ENCODE results near the gene H3-3A.
A peak's percentile ranks its signal among the peaks of the same experiment; 100 is the strongest.

H3-3A gene

GRCh38 chr1:226038661-226039060 is 23.9 kb upstream of the H3-3A start:
- H3K9me3 Mint-ChIP-seq = no peaks in the 10 kb centered on the region
- no peaks in the 10 kb centered on the region for H3K4me1 Mint-ChIP-seq (ENCODE audit: low read depth)
- no peaks in the 10 kb centered on the region for H3K36me3 Mint-ChIP-seq (ENCODE audit: low read depth)
- H3K4me3 Mint-ChIP-seq = no peak overlapping the region
- DNase-seq (ENCODE audit: low spot score) = no peak
- H3K27me3 Mint-ChIP-seq (ENCODE audit: low read depth) = peaks cover 5% of the 10 kb centered on the region
- H3K27ac Mint-ChIP-seq = no peak overlapping the region

GRCh38 chr1:226041419-226041818 is 21.1 kb upstream of the H3-3A start:
- Mint-ChIP-seq H3K4me1 (ENCODE audit: low read depth) (no peaks in the 10 kb centered on the region), H3K4me3 (no peak overlapping the region), H3K9me3 (no peaks in the 10 kb centered on the region), H3K36me3 (ENCODE audit: low read depth) (no peaks in the 10 kb centered on the region), H3K27me3 (ENCODE audit: low read depth) (peaks cover 10% of the 10 kb centered on the region), H3K27ac (no peak overlapping the region)
- DNase-seq (ENCODE audit: low spot score) = no peak

DNA sequence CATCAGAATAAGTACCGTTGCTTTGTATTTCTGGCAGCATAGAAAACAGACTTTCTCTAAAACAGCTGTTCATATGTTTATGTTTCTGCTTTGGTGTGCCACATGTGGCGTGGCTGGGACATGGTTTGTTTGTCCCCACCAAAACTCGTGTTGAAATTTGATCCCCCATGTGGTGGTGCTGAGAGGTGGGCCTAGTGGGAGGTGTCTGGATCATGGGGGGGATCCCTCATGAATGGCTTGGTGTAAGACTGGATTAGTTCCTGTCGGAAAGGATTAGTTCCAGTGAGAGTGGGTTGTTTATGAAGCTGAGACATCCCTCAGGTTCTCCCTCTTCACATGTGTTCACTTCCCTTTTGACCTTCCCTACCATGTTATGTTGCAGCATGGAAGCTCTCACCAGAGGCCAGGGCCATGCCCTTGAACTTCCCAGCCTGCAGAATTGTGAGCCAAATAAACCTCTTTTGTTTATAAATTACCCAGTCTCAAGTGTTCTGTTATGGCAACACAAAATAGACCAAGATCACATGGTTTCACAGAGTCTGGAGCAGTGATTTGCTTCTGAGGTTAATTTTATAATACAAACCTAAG is 17.9 kb upstream of the H3-3A start:
- Mint-ChIP-seq H3K27ac (no peak overlapping the region), H3K4me3 (no peak overlapping the region), H3K4me1 (ENCODE audit: low read depth) (no peaks in the 10 kb centered on the region), H3K9me3 (no peaks in the 10 kb centered on the region), H3K36me3 (ENCODE audit: low read depth) (no peaks in the 10 kb centered on the region), H3K27me3 (ENCODE audit: low read depth) (peaks cover 14% of the 10 kb centered on the region)
- no peak for DNase-seq (ENCODE audit: low spot score)

DNA sequence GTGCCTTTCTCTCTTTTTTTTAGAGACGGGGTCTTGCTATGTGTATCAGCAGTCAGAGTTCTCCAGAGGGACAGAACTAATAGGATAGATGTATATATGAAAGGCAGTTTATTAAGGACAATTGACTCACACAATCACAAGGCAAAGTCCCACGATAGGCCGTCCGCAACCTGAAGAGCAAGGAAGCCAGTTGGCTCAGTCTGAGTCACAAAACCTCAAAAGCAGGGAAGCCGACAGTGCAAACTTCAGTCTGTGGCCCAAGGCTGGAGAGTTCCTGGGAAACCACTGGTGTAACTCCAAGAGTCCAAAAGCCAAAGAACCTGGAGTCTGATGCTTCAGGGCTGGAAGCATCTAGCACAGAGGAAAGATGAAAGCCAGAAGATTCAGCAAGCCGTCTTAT is 16.3 kb upstream of the H3-3A start:
- DNase-seq (ENCODE audit: low spot score) = no peak
- Mint-ChIP-seq H3K4me3 (no peak overlapping the region), H3K4me1 (ENCODE audit: low read depth) (no peaks in the 10 kb centered on the region), H3K27me3 (ENCODE audit: low read depth) (peaks cover 11% of the 10 kb centered on the region), H3K9me3 (no peaks in the 10 kb centered on the region), H3K27ac (no peak overlapping the region), H3K36me3 (ENCODE audit: low read depth) (no peaks in the 10 kb centered on the region)

DNA sequence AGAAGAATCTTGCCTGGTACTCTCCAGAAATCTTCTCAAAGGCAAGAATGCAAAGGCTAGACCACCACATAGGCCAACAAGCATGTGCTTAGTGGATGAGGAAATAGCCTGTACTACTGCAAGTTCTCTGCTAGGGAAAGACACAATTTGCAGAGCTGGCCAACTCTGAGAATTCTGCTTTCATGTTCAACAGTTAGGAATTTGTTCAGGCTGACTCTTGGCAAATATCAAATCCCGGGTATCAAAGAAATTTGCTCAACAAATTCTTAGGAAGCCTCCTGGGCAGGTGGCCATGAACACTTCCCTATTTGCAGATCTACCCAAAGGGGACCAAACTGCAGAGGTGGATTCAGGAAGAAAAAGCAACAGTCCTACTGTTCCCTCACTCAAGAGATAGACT is 15.0 kb upstream of the H3-3A start:
- Mint-ChIP-seq H3K27me3 (ENCODE audit: low read depth) (peaks cover 9% of the 10 kb centered on the region), H3K9me3 (no peaks in the 10 kb centered on the region), H3K4me1 (ENCODE audit: low read depth) (no peaks in the 10 kb centered on the region), H3K27ac (no peak overlapping the region), H3K4me3 (no peak overlapping the region), H3K36me3 (ENCODE audit: low read depth) (no peaks in the 10 kb centered on the region)
- no peak for DNase-seq (ENCODE audit: low spot score)

DNA sequence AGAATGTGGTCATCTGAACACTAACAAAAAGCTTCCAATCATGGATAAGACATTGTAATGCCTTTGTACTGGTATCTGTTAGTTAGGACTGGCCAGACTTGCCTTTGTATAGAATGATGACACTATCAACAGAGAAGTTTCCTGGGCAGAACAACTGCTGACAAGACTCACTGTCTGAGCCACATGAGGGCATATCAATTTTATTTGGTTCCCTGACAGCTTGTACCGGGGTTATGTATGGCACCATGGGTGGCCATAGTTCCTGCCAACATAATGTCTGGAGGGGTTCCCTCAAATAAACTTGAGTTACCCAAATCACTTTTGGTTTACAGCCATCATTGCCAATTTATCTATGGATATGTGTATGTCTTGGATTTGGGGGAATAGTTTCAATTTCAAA is 13.6 kb upstream of the H3-3A start:
- no peaks in the 10 kb centered on the region for H3K36me3 Mint-ChIP-seq (ENCODE audit: low read depth)
- H3K27ac Mint-ChIP-seq = no peak overlapping the region
- peaks cover 9% of the 10 kb centered on the region for H3K27me3 Mint-ChIP-seq (ENCODE audit: low read depth)
- no peak for DNase-seq (ENCODE audit: low spot score)
- no peak overlapping the region for H3K4me3 Mint-ChIP-seq
- no peaks in the 10 kb centered on the region for H3K4me1 Mint-ChIP-seq (ENCODE audit: low read depth)
- no peaks in the 10 kb centered on the region for H3K9me3 Mint-ChIP-seq

DNA sequence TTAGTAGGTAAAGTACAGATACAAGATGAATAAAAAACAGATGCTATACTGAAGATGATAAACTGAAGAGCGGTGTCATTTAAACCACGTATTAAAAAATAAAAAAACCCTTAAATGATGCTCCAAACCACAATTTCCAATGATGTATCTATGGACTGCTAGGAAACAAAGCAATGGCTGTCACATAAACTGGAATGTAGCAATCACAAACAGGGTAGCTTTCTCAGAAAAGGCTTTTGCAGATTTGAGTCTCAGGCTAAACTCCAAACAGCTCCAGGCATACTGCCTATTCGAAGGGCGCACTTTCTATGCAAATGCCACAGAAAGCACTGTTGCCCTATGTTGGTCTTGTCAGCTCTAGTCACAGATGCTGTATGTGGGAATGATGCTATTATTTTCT is 12.4 kb upstream of the H3-3A start:
- Mint-ChIP-seq H3K9me3 (no peaks in the 10 kb centered on the region), H3K27me3 (ENCODE audit: low read depth) (peaks cover 9% of the 10 kb centered on the region), H3K4me1 (ENCODE audit: low read depth) (no peaks in the 10 kb centered on the region), H3K4me3 (no peak overlapping the region), H3K36me3 (ENCODE audit: low read depth) (no peaks in the 10 kb centered on the region), H3K27ac (no peak overlapping the region)
- DNase-seq (ENCODE audit: low spot score) = no peak

GRCh38 chr1:226051365-226051764 is 11.2 kb upstream of the H3-3A start:
- Mint-ChIP-seq H3K36me3 (ENCODE audit: low read depth) (peaks cover 2% of the 10 kb centered on the region), H3K27ac (no peak overlapping the region), H3K27me3 (ENCODE audit: low read depth) (peaks cover 4% of the 10 kb centered on the region), H3K9me3 (no peaks in the 10 kb centered on the region), H3K4me1 (ENCODE audit: low read depth) (no peaks in the 10 kb centered on the region), H3K4me3 (no peak overlapping the region)
- DNase-seq (ENCODE audit: low spot score) = no peak

GRCh38 chr1:226052061-226052460 is 10.5 kb upstream of the H3-3A start:
- Mint-ChIP-seq H3K27me3 (ENCODE audit: low read depth) (peaks cover 2% of the 10 kb centered on the region), H3K9me3 (no peaks in the 10 kb centered on the region), H3K4me1 (ENCODE audit: low read depth) (no peaks in the 10 kb centered on the region), H3K27ac (no peak overlapping the region), H3K4me3 (no peak overlapping the region), H3K36me3 (ENCODE audit: low read depth) (peaks cover 3% of the 10 kb centered on the region)
- no peak for DNase-seq (ENCODE audit: low spot score)

GRCh38 chr1:226054519-226055327 is 7.8 kb upstream of the H3-3A start:
- no peak for DNase-seq (ENCODE audit: low spot score)
- H3K9me3 Mint-ChIP-seq = no peaks in the 10 kb centered on the region
- H3K4me3 Mint-ChIP-seq = no peak overlapping the region
- H3K27ac Mint-ChIP-seq = no peak overlapping the region
- H3K27me3 Mint-ChIP-seq (ENCODE audit: low read depth) = no peaks in the 10 kb centered on the region
- H3K36me3 Mint-ChIP-seq (ENCODE audit: low read depth) = peaks cover 13% of the 10 kb centered on the region
- no peaks in the 10 kb centered on the region for H3K4me1 Mint-ChIP-seq (ENCODE audit: low read depth)

GRCh38 chr1:226059709-226060108 is 2.8 kb upstream of the H3-3A start:
- Mint-ChIP-seq H3K27me3 (ENCODE audit: low read depth) (no peaks in the 10 kb centered on the region), H3K4me1 (ENCODE audit: low read depth) (peaks cover 10% of the 10 kb centered on the region), H3K9me3 (no peaks in the 10 kb centered on the region), H3K4me3 (no peak overlapping the region), H3K27ac (no peak overlapping the region), H3K36me3 (ENCODE audit: low read depth) (peaks cover 26% of the 10 kb centered on the region)
- DNase-seq (ENCODE audit: low spot score) = no peak

- Mint-ChIP-seq H3K36me3 (ENCODE audit: low read depth) (peaks cover 30% of the 10 kb centered on the region), H3K27ac (no peak overlapping the region), H3K4me3 (no peak overlapping the region)
Observed at GRCh38 chr1:226060427-226060826, 2.1 kb upstream of the H3-3A start.

DNA sequence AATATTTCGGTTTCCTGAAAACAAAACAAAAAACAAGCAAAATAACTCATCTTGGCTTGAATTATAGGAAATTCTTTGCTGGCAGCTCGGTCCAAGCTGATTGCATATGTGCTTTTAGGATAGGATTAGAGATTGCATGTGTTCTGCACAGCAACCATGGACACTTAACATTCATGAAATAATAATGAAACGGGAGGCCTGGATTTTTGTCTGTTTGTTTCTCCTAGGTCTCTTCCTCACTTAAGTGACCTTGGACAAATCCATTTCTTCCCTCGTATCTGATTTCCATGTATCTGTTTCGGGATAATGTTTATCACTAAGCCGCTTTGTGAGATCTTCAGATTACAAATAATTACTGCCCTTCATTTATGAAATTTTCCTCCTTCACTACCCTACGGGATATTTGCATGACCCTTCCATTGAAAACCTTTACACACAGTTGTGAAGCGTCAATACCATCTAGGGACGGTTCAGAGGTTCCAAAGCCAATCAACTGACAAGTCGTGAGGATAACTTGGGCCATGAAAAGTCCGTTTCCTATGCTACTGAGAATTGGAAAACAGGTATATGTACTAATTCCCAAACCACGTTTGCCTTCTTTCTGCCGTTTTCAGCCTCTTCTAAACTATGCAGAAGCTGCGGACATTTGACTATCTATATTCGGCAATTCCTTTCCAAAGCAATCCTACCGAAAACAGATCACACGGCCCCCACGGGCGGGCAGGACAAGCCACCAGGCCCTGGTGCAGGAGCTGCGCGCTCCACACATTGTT is 1.3 kb upstream of the H3-3A start:
- H3K9me3 Mint-ChIP-seq = no peaks in the 10 kb centered on the region

More at GRCh38 chr1:226060427-226060826, 2.1 kb upstream of the H3-3A start:
- Mint-ChIP-seq H3K4me1 (ENCODE audit: low read depth) (peaks cover 14% of the 10 kb centered on the region), H3K9me3 (no peaks in the 10 kb centered on the region), H3K27me3 (ENCODE audit: low read depth) (no peaks in the 10 kb centered on the region)
- no peak for DNase-seq (ENCODE audit: low spot score)

GRCh38 chr1:226061841-226062557 is 517 bp upstream of the H3-3A start:
- Mint-ChIP-seq H3K36me3 (ENCODE audit: low read depth) (peaks cover 41% of the 10 kb centered on the region), H3K27ac (peak overlapping the region; percentile 98), H3K4me3 (peak overlapping the region; percentile 92), H3K27me3 (ENCODE audit: low read depth) (no peaks in the 10 kb centered on the region), H3K9me3 (no peaks in the 10 kb centered on the region), H3K4me1 (ENCODE audit: low read depth) (peaks cover 26% of the 10 kb centered on the region)
- no peak for DNase-seq (ENCODE audit: low spot score)

More for the DNA sequence above, 1.3 kb upstream of the H3-3A start:
- peak overlapping the region; percentile 92 for H3K4me3 Mint-ChIP-seq
- H3K27me3 Mint-ChIP-seq (ENCODE audit: low read depth) = no peaks in the 10 kb centered on the region
- peaks cover 37% of the 10 kb centered on the region for H3K36me3 Mint-ChIP-seq (ENCODE audit: low read depth)
- H3K27ac Mint-ChIP-seq = peak overlapping the region; percentile 79
- DNase-seq (ENCODE audit: low spot score) = no peak
- H3K4me1 Mint-ChIP-seq (ENCODE audit: low read depth) = peaks cover 21% of the 10 kb centered on the region

All from T-helper 2 cell treated with Interferon-gamma antibody and Interleukin-4, amounts not matched to agents 5 μg/mL and 100 μg/mL, for 36 hours (primary cell).